Suprapubic skin (tissue), 4 donors: ENCODE results near the gene NPIPA1.

Source experiments
- POLR2A ChIP-seq, 2 donors: fragments of 450-650 bp; IDR thresholded peaks; one replicate each; pipeline ENCODE4 v1.6.1; 2017; ENCODE audit warnings: antibody characterized with exemption in 2 of 2, mild to moderate bottlenecking in 2 of 2, moderate library complexity in 2 of 2
- POLR2AphosphoS5 ChIP-seq, 3 donors: sonication (generic); formaldehyde crosslinking; IDR thresholded peaks; one replicate each; pipeline ENCODE4 v1.6.1; 2017; ENCODE audit warnings: antibody characterized with exemption in 3 of 3

GRCh38 chr16:14958970-14959369 lies 21.7 kb downstream of the NPIPA1 start:
- TF ChIP-seq POLR2AphosphoS5 (IDR thresholded peaks at IDR 0.05): no peak
- no peak for TF ChIP-seq POLR2A (IDR thresholded peaks at IDR 0.05)
